ENCODE data around the gene HMGXB4.

GRCh38 chr22:35288116-35288515 lies 30.8 kb downstream of the HMGXB4 start:
- TF ChIP-seq POLR2A (IDR thresholded peaks at IDR 0.05; ENCODE audit: low read depth, low read length) (no peak), CTCF (conservative IDR thresholded peaks at IDR 0.05; ENCODE audit: low read depth, low read length) (no peak), USF2 (IDR thresholded peaks at IDR 0.05; ENCODE audit: low read depth, low read length) (no peak), CEBPB (IDR thresholded peaks at IDR 0.05; ENCODE audit: low read depth, low read length) (no peak), MAFK (IDR thresholded peaks at IDR 0.05; ENCODE audit: low read depth, low read length) (no peak), RCOR1 (IDR thresholded peaks at IDR 0.05; ENCODE audit: insufficient replicate concordance, low read length) (no peak), NFE2L2 (IDR thresholded peaks at IDR 0.05; ENCODE audit: low read depth, low read length) (no peak), MXI1 (IDR thresholded peaks at IDR 0.05; ENCODE audit: borderline replicate concordance, low read depth, low read length) (no peak), SMC3 (IDR thresholded peaks at IDR 0.05; ENCODE audit: low read depth, low read length) (no peak), RAD21 (IDR thresholded peaks at IDR 0.05; ENCODE audit: low read length) (no peak), MAZ (IDR thresholded peaks at IDR 0.05; ENCODE audit: borderline replicate concordance, low read depth, low read length) (no peak)

Measured in IMR-90 (cell line).